ENCODE results near the gene GSK3A. TPM values are rescaled to one million over a fixed set of nuclear protein-coding genes. Genes with fewer than 3 reads are reported as not detected.

The GSK3A gene
- total RNA-seq, 1 experiment from 2014 or later = 46.0 TPM

DNA sequence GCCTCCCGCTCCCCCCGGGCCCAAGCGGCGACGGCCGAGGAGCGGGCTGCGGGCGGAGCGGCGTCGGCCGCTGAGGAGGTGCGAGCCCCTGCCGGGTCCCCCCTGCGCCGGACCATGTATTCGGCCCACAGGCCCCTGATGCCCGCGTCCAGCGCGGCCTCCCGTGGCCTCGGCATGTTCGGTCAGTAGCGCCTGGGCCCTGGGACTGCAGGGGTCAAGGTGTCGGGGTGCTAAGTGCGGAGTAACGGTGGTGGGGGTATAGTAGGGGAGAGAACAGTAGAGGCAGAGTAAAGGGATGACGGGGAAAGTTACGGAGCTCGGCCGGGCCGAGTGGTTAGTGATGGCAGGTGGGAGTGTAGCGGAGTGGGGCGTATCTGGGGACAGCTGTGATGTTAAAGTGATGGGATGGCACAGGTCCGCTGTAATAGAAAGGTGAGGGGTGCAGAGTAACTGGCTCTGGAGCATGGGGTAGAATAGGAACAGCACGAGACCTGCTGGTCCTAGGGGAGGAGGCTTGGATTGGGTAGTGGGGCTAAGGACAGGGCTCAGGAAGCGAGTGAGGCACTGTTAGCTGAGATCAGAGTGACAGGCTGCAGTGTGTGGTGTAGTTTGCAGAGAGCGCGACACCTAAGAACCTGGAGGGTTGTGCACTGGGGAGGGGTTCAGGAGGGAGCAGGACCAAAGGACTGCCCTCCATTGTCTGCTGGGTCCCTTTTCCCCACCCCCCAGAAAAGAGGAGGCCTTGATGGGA is 42.4 kb upstream of the GSK3A start:
- Histone ChIP-seq H3K27ac (ENCODE audit: low read length) (peak overlapping the region; percentile 82), H3K4me3 (ENCODE audit: low read depth in 2 of 2, low read length in 2 of 2) (peak overlapping the region; percentile 57 to 66), H3K27me3 (ENCODE audit: control insufficient read depth, insufficient read depth, low read length) (no peaks in the 10 kb centered on the region), H3K9me3 (ENCODE audit: control insufficient read depth, insufficient read depth, low read depth, low read length) (no peaks in the 10 kb centered on the region), H3K4me1 (ENCODE audit: control insufficient read depth, insufficient read depth, low read length) (peaks cover 34% of the 10 kb centered on the region), H3K36me3 (ENCODE audit: control insufficient read depth, insufficient read depth, low read length) (no peaks in the 10 kb centered on the region; the same call in 1 of the 2 replicates)
- CTCF ChIA-PET = no interaction called here
- TF ChIP-seq POLR2AphosphoS5 (IDR thresholded peaks at IDR 0.05; ENCODE audit: low read depth, low read length) (no peak), SIN3A (IDR thresholded peaks at IDR 0.05; ENCODE audit: borderline replicate concordance, insufficient read depth, low read depth, low read length) (no peak), TCF7L2 (IDR thresholded peaks at IDR 0.05; ENCODE audit: low read depth, low read length) (no peak)
- TF ChIP-seq, protein P1, sequence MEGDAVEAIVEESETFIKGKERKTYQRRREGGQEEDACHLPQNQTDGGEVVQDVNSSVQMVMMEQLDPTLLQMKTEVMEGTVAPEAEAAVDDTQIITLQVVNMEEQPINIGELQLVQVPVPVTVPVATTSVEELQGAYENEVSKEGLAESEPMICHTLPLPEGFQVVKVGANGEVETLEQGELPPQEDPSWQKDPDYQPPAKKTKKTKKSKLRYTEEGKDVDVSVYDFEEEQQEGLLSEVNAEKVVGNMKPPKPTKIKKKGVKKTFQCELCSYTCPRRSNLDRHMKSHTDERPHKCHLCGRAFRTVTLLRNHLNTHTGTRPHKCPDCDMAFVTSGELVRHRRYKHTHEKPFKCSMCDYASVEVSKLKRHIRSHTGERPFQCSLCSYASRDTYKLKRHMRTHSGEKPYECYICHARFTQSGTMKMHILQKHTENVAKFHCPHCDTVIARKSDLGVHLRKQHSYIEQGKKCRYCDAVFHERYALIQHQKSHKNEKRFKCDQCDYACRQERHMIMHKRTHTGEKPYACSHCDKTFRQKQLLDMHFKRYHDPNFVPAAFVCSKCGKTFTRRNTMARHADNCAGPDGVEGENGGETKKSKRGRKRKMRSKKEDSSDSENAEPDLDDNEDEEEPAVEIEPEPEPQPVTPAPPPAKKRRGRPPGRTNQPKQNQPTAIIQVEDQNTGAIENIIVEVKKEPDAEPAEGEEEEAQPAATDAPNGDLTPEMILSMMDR (IDR thresholded peaks at IDR 0.05) = no peak
- TF ChIP-seq, protein P2, sequence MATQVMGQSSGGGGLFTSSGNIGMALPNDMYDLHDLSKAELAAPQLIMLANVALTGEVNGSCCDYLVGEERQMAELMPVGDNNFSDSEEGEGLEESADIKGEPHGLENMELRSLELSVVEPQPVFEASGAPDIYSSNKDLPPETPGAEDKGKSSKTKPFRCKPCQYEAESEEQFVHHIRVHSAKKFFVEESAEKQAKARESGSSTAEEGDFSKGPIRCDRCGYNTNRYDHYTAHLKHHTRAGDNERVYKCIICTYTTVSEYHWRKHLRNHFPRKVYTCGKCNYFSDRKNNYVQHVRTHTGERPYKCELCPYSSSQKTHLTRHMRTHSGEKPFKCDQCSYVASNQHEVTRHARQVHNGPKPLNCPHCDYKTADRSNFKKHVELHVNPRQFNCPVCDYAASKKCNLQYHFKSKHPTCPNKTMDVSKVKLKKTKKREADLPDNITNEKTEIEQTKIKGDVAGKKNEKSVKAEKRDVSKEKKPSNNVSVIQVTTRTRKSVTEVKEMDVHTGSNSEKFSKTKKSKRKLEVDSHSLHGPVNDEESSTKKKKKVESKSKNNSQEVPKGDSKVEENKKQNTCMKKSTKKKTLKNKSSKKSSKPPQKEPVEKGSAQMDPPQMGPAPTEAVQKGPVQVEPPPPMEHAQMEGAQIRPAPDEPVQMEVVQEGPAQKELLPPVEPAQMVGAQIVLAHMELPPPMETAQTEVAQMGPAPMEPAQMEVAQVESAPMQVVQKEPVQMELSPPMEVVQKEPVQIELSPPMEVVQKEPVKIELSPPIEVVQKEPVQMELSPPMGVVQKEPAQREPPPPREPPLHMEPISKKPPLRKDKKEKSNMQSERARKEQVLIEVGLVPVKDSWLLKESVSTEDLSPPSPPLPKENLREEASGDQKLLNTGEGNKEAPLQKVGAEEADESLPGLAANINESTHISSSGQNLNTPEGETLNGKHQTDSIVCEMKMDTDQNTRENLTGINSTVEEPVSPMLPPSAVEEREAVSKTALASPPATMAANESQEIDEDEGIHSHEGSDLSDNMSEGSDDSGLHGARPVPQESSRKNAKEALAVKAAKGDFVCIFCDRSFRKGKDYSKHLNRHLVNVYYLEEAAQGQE (IDR thresholded peaks at IDR 0.05; ENCODE audit: insufficient read depth in 1 of 2, low read depth in 2 of 2, low read length in 1 of 2) = no peak
- POLR2A ChIA-PET = no interaction called here
- no TSS peak for BruUV-seq (replicated peaks)
- DNase-seq (ENCODE audit: low read depth, low spot score) (no peak), ATAC-seq (no peak)
- in situ Hi-C loops (cut with HindIII; ENCODE audit: low pct_unique_long_range_greater_than_20kb, low sequenced_read_pairs) (no loop called here), intact Hi-C loops (cut with micrococcal nuclease; ENCODE audit: unreplicated experiment) (loop anchor here (5.0 kb wide), 1 partner anchor 37 kb away; no protein-coding TSS in a partner anchor)

DNA sequence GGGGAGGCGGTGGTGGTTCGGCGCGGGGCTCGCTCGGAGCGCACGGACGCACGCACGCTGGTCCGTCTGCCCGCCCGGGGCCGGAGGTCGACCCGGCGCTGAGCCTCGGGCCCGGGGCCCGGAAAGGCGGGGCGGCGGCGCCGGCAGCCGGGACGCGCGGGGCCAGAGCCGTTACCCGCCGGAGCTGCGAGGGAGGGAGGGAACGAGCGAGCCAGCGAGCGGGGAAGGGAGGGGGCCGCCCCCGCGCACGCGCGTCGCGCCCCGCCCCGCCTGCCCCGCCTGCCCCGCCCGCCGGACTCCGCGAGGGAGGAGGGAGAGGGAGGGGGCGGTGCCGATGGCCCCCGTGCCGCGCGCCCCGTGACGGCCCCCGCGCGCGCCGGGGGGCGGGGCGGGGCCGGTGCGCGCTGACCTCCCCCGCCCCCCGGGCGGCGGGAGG is 41.7 kb upstream of the GSK3A start:
- Histone ChIP-seq H3K27me3 (ENCODE audit: control insufficient read depth, insufficient read depth, low read length) (no peaks in the 10 kb centered on the region), H3K4me3 (ENCODE audit: low read depth in 2 of 2, low read length in 2 of 2) (peak overlapping the region in 1 of 2 experiments; percentile 37; a peak in 2 of 4 replicates), H3K27ac (ENCODE audit: low read length) (no peak overlapping the region), H3K36me3 (ENCODE audit: control insufficient read depth, insufficient read depth, low read length) (no peaks in the 10 kb centered on the region; the same call in 1 of the 2 replicates), H3K4me1 (ENCODE audit: control insufficient read depth, insufficient read depth, low read length) (peaks cover 36% of the 10 kb centered on the region), H3K9me3 (ENCODE audit: control insufficient read depth, insufficient read depth, low read depth, low read length) (no peaks in the 10 kb centered on the region)
- BruUV-seq (replicated peaks) = no TSS peak
- no peak for DNase-seq (ENCODE audit: low read depth, low spot score)
- CTCF ChIA-PET = no interaction called here
- peak; percentile 22 for ATAC-seq
- in situ Hi-C loops (cut with HindIII; ENCODE audit: low pct_unique_long_range_greater_than_20kb, low sequenced_read_pairs) (no loop called here), intact Hi-C loops (cut with micrococcal nuclease; ENCODE audit: unreplicated experiment) (loop anchor here (5.0 kb wide), 1 partner anchor 37 kb away; no protein-coding TSS in a partner anchor)
- TF ChIP-seq, protein P1 (IDR thresholded peaks at IDR 0.05) = no peak
- TF ChIP-seq, protein P2 (IDR thresholded peaks at IDR 0.05; ENCODE audit: insufficient read depth in 1 of 2, low read depth in 2 of 2, low read length in 1 of 2) = no peak
- TF ChIP-seq POLR2AphosphoS5 (IDR thresholded peaks at IDR 0.05; ENCODE audit: low read depth, low read length) (no peak), TCF7L2 (IDR thresholded peaks at IDR 0.05; ENCODE audit: low read depth, low read length) (no peak), SIN3A (IDR thresholded peaks at IDR 0.05; ENCODE audit: borderline replicate concordance, insufficient read depth, low read depth, low read length) (no peak)
- POLR2A ChIA-PET = no interaction called here

Data from Panc1 (cell line).